ENCODE results near the gene OMA1.
"Not testable (repeated sequence)": the region's sequence is repeated elsewhere in the genome, so short reads cannot be mapped to it uniquely, and the experiment has no call there.

The OMA1 gene

DNA sequence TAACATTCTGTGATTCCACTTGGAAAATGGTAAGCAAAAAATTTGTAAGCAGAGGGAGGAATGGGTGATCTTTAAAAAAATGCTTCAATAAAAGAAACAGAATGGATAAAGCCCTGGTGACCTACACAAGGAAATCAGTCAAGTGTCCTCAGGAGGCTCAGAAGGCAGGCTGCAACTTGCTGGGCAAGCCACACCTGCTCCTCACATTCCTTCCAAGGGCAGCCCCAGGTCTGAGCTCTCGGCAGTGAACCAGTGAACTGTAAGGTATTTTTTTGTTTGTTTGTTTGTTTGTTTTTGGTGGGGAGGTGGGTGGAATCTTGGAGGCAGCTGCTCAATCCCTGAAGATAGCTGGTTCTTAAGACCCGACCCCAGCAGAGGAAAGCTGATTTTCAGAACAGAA lies 26.2 kb upstream of the OMA1 start:
- Histone ChIP-seq H3K9ac (ENCODE audit: low read length) (no peak overlapping the region), H3K4me3 (ENCODE audit: low read depth in 1 of 2, low read length in 2 of 2) (no peak overlapping the region), H3K27ac (ENCODE audit: low read depth, low read length) (no peak overlapping the region), H3K36me3 (ENCODE audit: insufficient read depth, low read length) (no peaks in the 10 kb centered on the region), H3K27me3 (ENCODE audit: control insufficient read depth in 1 of 2, insufficient read depth in 2 of 2, low read length in 2 of 2) (peaks cover 29 to 31% of the 10 kb centered on the region in 2 donors), H3K4me1 (ENCODE audit: insufficient read depth, low read length) (no peaks in the 10 kb centered on the region), H3K9me3 (ENCODE audit: low read length) (no peaks in the 10 kb centered on the region)

DNA sequence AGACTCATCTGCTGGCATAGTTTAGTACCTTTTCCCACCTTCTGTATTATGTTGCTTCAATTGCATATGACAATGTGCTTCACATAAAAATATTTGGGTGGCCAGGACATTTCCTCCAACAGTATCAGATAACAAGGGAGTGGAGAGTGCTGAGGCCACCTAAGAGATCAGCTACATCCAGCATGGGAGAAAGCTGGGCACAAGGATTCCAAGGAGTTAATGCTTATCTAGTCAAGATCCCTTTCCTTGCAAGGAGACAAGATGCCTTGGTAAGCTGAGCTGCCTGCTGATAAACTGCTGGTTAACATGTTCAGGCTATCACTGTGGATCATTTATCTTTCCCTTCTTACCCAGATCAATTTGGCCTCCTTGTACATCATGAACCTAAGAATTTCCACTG lies 25.1 kb upstream of the OMA1 start:
- Histone ChIP-seq H3K4me3 (ENCODE audit: low read depth in 1 of 2, low read length in 2 of 2) (no peak overlapping the region), H3K27ac (ENCODE audit: low read depth, low read length) (no peak overlapping the region), H3K27me3 (ENCODE audit: control insufficient read depth in 1 of 2, insufficient read depth in 2 of 2, low read length in 2 of 2) (peaks cover 18 to 23% of the 10 kb centered on the region in 2 donors), H3K4me1 (ENCODE audit: insufficient read depth, low read length) (no peaks in the 10 kb centered on the region), H3K36me3 (ENCODE audit: insufficient read depth, low read length) (no peaks in the 10 kb centered on the region), H3K9ac (ENCODE audit: low read length) (no peak overlapping the region), H3K9me3 (ENCODE audit: low read length) (no peaks in the 10 kb centered on the region)

DNA sequence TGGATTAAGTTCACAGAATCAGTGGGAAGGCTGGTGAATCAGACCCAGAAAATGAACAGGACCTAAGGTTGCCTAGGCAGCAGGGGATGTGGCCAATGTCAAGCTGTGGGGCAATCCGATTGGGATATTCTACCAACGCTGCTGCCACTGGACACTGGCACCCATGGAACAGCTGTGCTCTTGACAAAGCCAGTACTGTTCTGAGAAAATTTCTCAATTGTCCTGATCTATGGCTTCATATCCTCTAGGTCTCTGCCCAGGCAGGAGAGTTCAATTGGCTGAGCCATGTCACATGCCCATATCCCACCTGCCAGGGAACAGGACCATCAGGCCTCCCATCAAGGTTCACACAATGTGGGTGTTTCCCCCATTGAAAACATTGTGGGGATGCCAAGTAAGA lies 24.3 kb upstream of the OMA1 start:
- no peaks in the 10 kb centered on the region for H3K9me3 ChIP-seq (ENCODE audit: low read length)
- no peaks in the 10 kb centered on the region for H3K4me1 ChIP-seq (ENCODE audit: insufficient read depth, low read length)
- no peak overlapping the region for H3K4me3 ChIP-seq (ENCODE audit: low read depth in 1 of 2, low read length in 2 of 2)
- H3K27ac ChIP-seq (ENCODE audit: low read depth, low read length) = no peak overlapping the region
- no peaks in the 10 kb centered on the region for H3K36me3 ChIP-seq (ENCODE audit: insufficient read depth, low read length)
- H3K27me3 ChIP-seq (ENCODE audit: control insufficient read depth in 1 of 2, insufficient read depth in 2 of 2, low read length in 2 of 2) = peaks cover 10 to 15% of the 10 kb centered on the region in 2 donors
- no peak overlapping the region for H3K9ac ChIP-seq (ENCODE audit: low read length)

DNA sequence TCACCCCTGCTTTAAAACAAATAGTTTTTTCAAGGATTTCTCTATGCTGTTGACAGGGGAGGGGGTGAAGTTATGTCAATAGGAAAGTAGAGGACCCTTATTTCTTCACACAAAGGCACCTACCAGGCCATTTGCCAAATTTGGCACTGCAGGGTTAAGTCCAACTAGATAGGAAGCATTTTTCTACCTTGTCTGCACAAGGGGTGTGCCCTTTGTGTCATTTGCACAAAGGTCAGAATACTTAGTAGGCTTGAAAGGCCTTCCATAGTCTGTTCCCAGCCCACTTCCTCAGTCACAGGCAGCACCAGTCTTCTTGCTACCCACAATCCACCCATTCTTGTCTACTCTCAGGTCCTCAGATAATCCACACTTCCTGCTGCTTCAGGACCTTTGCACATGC lies 23.6 kb upstream of the OMA1 start:
- H3K36me3 ChIP-seq (ENCODE audit: insufficient read depth, low read length) = no peaks in the 10 kb centered on the region
- no peak overlapping the region for H3K4me3 ChIP-seq (ENCODE audit: low read depth in 1 of 2, low read length in 2 of 2)
- peaks cover 8 to 12% of the 10 kb centered on the region in 2 donors for H3K27me3 ChIP-seq (ENCODE audit: control insufficient read depth in 1 of 2, insufficient read depth in 2 of 2, low read length in 2 of 2)
- H3K27ac ChIP-seq (ENCODE audit: low read depth, low read length) = no peak overlapping the region
- no peaks in the 10 kb centered on the region for H3K4me1 ChIP-seq (ENCODE audit: insufficient read depth, low read length)
- no peaks in the 10 kb centered on the region for H3K9me3 ChIP-seq (ENCODE audit: low read length)
- H3K9ac ChIP-seq (ENCODE audit: low read length) = no peak overlapping the region

DNA sequence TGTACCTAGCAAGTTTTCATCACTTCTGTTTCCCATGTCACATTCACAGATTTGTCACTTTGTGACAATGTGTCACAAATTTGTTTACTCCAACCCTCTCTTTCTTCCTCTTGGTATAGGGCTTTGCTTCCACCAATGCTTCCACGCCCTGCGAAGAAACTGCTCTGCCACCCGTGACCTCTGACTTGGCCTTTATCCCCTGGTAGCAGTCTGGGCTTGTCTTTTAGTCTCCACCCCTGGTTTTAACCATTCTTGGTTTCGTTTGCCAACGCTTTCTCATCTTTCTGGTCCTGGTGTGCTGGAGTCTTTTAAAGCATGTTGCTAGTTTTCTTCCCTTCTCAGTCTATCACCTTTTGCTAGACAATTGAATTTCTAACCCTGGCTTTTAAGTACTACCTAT lies 22.4 kb upstream of the OMA1 start:
- Histone ChIP-seq H3K27ac (ENCODE audit: low read depth, low read length) (no peak overlapping the region), H3K27me3 (ENCODE audit: control insufficient read depth in 1 of 2, insufficient read depth in 2 of 2, low read length in 2 of 2) (peaks cover 5 to 8% of the 10 kb centered on the region in 2 donors), H3K36me3 (ENCODE audit: insufficient read depth, low read length) (no peaks in the 10 kb centered on the region), H3K9me3 (ENCODE audit: low read length) (no peaks in the 10 kb centered on the region), H3K4me1 (ENCODE audit: insufficient read depth, low read length) (no peaks in the 10 kb centered on the region), H3K4me3 (ENCODE audit: low read depth in 1 of 2, low read length in 2 of 2) (no peak overlapping the region), H3K9ac (ENCODE audit: low read length) (no peak overlapping the region)

DNA sequence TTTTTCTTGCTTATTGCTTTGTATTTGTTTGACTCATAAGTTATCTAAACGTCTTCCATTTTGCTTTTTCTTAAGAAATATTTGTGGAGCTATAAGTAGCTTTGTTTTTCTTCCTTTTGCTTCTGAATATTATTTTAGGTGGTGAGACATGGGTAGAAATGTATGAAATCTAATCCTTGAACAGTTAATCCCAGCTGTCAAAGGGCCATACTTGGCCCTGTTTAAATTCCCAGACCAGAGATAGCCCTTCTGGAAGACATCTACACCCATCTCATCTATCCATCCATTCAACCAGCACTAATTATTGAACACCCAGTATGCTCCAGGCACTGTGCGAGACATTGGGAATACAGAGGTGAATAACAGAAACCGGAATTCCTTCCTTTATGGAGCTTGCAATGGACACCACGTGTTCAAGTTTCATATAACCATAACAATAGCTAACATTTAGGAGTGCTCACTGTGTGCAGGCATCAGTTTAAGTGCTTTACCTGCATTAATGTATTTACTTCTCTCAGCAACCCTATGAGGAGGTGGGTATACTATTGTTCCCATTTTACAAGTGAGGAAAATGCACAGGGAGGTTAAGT lies 21.8 kb upstream of the OMA1 start:
- H3K36me3 ChIP-seq (ENCODE audit: insufficient read depth, low read length) = no peaks in the 10 kb centered on the region
- H3K27me3 ChIP-seq (ENCODE audit: control insufficient read depth in 1 of 2, insufficient read depth in 2 of 2, low read length in 2 of 2) = peaks cover 5 to 8% of the 10 kb centered on the region in 2 donors
- no peaks in the 10 kb centered on the region for H3K9me3 ChIP-seq (ENCODE audit: low read length)
- no peak overlapping the region for H3K27ac ChIP-seq (ENCODE audit: low read depth, low read length)
- no peak overlapping the region for H3K9ac ChIP-seq (ENCODE audit: low read length)
- H3K4me3 ChIP-seq (ENCODE audit: low read depth in 1 of 2, low read length in 2 of 2) = no peak overlapping the region
- H3K4me1 ChIP-seq (ENCODE audit: insufficient read depth, low read length) = no peaks in the 10 kb centered on the region

DNA sequence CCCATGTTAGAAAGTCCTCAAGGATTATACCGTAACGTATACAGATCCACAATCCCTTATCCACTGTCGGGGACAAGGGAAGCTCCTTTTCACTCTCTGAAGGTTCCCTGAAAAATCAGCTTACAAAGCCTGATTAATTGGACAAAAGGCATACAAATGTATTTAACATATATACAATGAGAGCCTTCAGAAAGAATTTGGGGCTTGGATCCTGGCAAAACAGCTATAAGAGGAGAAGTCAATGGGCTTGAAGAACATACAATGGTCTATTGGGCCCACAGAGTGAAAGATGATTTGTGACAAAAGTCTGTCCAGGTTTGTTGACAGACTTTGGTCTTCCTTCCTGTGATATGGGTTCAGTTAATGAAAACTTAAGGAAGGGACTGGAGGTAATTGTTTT lies 19.8 kb upstream of the OMA1 start:
- Histone ChIP-seq H3K27ac (ENCODE audit: low read depth, low read length) (no peak overlapping the region), H3K4me1 (ENCODE audit: insufficient read depth, low read length) (no peaks in the 10 kb centered on the region), H3K9ac (ENCODE audit: low read length) (no peak overlapping the region), H3K9me3 (ENCODE audit: low read length) (no peaks in the 10 kb centered on the region), H3K27me3 (ENCODE audit: control insufficient read depth in 1 of 2, insufficient read depth in 2 of 2, low read length in 2 of 2) (no peaks in the 10 kb centered on the region), H3K36me3 (ENCODE audit: insufficient read depth, low read length) (no peaks in the 10 kb centered on the region), H3K4me3 (ENCODE audit: low read depth in 1 of 2, low read length in 2 of 2) (no peak overlapping the region)

DNA sequence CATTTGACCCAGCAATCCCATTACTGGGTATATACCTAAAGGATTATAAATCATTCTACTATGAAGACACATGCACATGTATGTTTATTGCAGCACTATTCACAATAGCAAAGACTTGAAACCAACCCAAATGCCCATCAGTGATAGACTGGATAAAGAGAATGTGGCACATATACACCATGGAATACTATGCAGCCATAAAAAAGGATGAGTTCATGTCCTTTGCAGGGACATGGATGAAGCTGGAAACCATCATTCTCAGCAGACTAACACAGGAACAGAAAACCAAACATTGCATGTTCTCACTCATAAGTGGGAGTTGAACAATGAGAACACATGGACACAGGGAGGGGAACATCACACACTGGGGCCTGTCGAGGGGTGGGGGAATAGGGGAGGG lies 17.2 kb upstream of the OMA1 start:
- not testable (repeated sequence) for H3K9ac ChIP-seq (ENCODE audit: low read length); H3K27ac ChIP-seq (ENCODE audit: low read depth, low read length); H3K4me3 ChIP-seq (ENCODE audit: low read depth in 1 of 2, low read length in 2 of 2); H3K4me1 ChIP-seq (ENCODE audit: insufficient read depth, low read length); H3K9me3 ChIP-seq (ENCODE audit: low read length); H3K27me3 ChIP-seq (ENCODE audit: control insufficient read depth in 1 of 2, insufficient read depth in 2 of 2, low read length in 2 of 2); H3K36me3 ChIP-seq (ENCODE audit: insufficient read depth, low read length)

DNA sequence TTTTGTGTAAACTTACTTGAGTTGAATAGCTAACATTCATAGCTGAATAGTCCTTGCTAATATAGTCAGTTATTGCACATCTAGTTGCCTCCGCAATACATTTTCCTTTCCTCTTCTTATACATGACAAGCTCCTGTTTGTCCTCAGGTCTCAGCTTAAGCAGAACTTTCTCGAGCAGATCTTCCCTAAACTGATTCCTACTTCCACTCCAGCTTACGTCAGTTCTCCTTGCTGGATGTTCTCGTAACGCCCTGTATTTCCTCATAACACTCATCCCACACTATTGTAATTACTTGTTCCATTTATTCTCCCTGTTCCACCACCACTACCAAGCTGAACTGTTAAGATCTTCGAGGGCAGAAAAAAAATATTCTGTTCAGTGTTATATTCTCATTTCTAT lies 15.1 kb upstream of the OMA1 start:
- Histone ChIP-seq H3K36me3 (ENCODE audit: insufficient read depth, low read length) (no peaks in the 10 kb centered on the region), H3K27me3 (ENCODE audit: control insufficient read depth in 1 of 2, insufficient read depth in 2 of 2, low read length in 2 of 2) (no peaks in the 10 kb centered on the region), H3K9me3 (ENCODE audit: low read length) (no peaks in the 10 kb centered on the region), H3K4me3 (ENCODE audit: low read depth in 1 of 2, low read length in 2 of 2) (no peak overlapping the region), H3K9ac (ENCODE audit: low read length) (no peak overlapping the region), H3K4me1 (ENCODE audit: insufficient read depth, low read length) (no peaks in the 10 kb centered on the region), H3K27ac (ENCODE audit: low read depth, low read length) (no peak overlapping the region)

DNA sequence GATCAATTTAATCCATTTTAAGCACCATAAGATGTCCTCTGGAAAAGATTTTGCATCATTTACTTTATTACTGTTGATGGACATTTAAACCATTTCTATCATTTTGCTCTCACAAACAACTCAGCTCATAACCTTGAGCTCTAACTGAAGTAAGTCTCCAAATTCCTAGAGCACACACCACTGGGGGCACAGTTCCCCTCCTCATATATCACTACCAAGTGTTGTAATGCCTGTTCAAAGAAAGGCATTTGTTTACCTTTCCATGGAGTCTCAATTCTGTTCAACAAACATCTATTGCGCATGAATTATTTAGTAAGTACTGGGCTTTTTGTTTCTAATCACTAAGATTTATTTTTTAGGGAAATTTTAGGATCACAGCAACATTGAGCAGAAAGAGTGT lies 8.9 kb upstream of the OMA1 start:
- Histone ChIP-seq H3K27me3 (ENCODE audit: control insufficient read depth in 1 of 2, insufficient read depth in 2 of 2, low read length in 2 of 2) (no peaks in the 10 kb centered on the region), H3K36me3 (ENCODE audit: insufficient read depth, low read length) (no peaks in the 10 kb centered on the region), H3K9me3 (ENCODE audit: low read length) (no peaks in the 10 kb centered on the region), H3K4me1 (ENCODE audit: insufficient read depth, low read length) (no peaks in the 10 kb centered on the region), H3K4me3 (ENCODE audit: low read depth in 1 of 2, low read length in 2 of 2) (no peak overlapping the region), H3K27ac (ENCODE audit: low read depth, low read length) (no peak overlapping the region), H3K9ac (ENCODE audit: low read length) (no peak overlapping the region)

DNA sequence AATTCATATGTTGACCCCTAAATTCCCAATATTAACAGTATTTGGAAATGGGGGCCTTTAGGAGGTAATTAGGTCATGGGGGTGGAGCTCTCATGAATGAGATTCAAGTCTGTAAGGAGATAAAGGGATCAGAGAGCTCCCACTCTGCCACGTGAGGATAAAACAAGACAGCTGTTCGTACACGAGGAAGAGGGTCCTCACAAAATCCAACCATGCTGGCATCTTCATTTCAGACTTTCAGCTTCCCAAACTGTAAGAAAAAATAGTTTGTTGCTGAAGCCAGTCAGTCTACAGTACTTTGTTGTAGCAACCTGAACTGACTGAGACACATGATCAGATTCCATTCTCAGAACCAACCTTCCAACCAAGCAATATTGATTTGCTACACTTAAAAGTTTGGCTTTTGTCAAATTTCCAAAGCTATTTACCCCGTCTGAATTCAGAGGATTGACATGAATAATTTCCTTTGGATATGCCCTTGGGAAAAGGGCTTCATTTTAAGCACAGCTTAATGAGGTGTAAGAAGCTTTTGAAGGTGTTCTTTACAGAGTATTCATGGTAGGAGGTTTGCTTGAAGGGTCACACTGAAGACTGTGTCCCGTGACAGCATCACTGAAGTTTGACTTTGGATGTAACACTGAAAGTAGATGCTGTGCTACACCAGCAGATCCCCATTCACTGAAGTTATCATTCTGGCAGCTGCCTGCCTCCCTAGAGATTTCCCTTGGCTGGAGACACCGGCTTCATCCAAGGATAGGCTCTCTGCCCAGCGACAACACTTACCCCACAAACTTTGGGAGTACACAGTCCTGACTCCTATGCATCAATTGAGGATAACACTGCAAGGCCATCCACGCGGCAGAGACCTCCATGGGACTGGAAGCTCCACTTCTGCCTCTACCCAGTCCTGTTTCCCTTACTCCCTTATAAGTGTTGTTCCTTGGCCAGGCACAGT lies 4.9 kb upstream of the OMA1 start:
- H3K4me1 ChIP-seq (ENCODE audit: insufficient read depth, low read length) = peaks cover 4% of the 10 kb centered on the region
- no peaks in the 10 kb centered on the region for H3K9me3 ChIP-seq (ENCODE audit: low read length)
- H3K36me3 ChIP-seq (ENCODE audit: insufficient read depth, low read length) = no peaks in the 10 kb centered on the region
- no peak overlapping the region for H3K27ac ChIP-seq (ENCODE audit: low read depth, low read length)
- H3K9ac ChIP-seq (ENCODE audit: low read length) = no peak overlapping the region
- no peak overlapping the region for H3K4me3 ChIP-seq (ENCODE audit: low read depth in 1 of 2, low read length in 2 of 2)
- H3K27me3 ChIP-seq (ENCODE audit: control insufficient read depth in 1 of 2, insufficient read depth in 2 of 2, low read length in 2 of 2) = no peaks in the 10 kb centered on the region

DNA sequence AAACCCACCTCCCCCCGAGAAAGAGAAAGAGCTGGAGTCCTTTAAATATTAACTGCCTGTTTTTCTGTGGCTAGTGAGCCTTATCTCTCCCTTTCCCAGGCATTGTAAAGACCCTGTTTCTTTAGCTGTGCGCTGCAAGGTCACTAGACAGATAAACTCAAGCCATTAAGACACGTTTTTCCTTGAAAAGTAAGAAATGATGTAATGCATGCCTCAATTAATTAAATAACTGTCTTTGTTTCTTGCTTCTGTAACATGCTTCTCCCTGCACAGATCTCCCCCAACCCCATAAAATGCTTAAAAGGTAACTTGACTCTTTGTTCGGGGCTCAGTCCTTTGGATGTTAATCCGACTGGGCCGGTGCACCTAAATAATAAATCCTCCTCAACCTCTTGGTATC lies 2.8 kb upstream of the OMA1 start:
- H3K27ac ChIP-seq (ENCODE audit: low read depth, low read length); H3K27me3 ChIP-seq (ENCODE audit: control insufficient read depth in 1 of 2, insufficient read depth in 2 of 2, low read length in 2 of 2); H3K36me3 ChIP-seq (ENCODE audit: insufficient read depth, low read length); H3K4me3 ChIP-seq (ENCODE audit: low read depth in 1 of 2, low read length in 2 of 2); H3K9ac ChIP-seq (ENCODE audit: low read length); H3K9me3 ChIP-seq (ENCODE audit: low read length): not testable (repeated sequence)
- H3K4me1 ChIP-seq (ENCODE audit: insufficient read depth, low read length) = peaks cover 15% of the 10 kb centered on the region

All from muscle layer of colon (tissue), 2 donors.